Gastroesophageal sphincter (tissue), 4 donors: Measurements from ENCODE around the gene PARD3. TPM values are rescaled to one million over a fixed set of nuclear protein-coding genes. Genes with fewer than 3 reads are reported as not detected.

Experiments used
- ATAC-seq: fragments of 150-250 bp; one replicate; pipeline ENCODE4 v1.9.1; 2016; ENCODE audit warnings: mild to moderate bottlenecking, moderate library complexity
- H3K27ac ChIP-seq, 4 donors: fragments of 200-600 bp; sonication (generic) in 3 of 4; 1 replicate in 3 of 4; 2 replicates in 1 of 4; pipeline ENCODE4 v1.5.1; 2016 to 2019
- H3K27me3 ChIP-seq: fragments of 200-600 bp; sonication (generic); one replicate; pipeline ENCODE4 v1.5.1; 2019
- H3K36me3 ChIP-seq, 2 donors: fragments of 200-600 bp; sonication (generic); one replicate each; pipeline ENCODE4 v1.5.1; 2019; ENCODE audit warnings: control low read depth in 1 of 2
- H3K4me1 ChIP-seq, 3 donors: fragments of 200-600 bp; sonication (generic); 1 replicate in 2 of 3; 2 replicates in 1 of 3; pipeline ENCODE4 v1.5.1; 2016 to 2019; ENCODE audit warnings: control low read depth in 2 of 3
- H3K4me3 ChIP-seq, 2 donors: fragments of 200-600 bp; sonication (generic); one replicate each; pipeline ENCODE4 v1.5.1; 2019; ENCODE audit warnings: mild to moderate bottlenecking in 1 of 2, moderate library complexity in 1 of 2
- H3K9me3 ChIP-seq, 3 donors: fragments of 200-600 bp; sonication (generic); one replicate each; pipeline ENCODE4 v1.5.1; 2017 to 2019; ENCODE audit warnings: control low read depth in 2 of 3
- EP300 ChIP-seq: sonication (generic); formaldehyde crosslinking; IDR thresholded peaks from one replicate; pipeline ENCODE4 v1.6.1; 2017; ENCODE audit warnings: antibody characterized with exemption, mild to moderate bottlenecking
- POLR2A ChIP-seq, 2 donors: fragments of 450-650 bp; IDR thresholded peaks; one replicate each; pipeline ENCODE4 v1.6.1; 2017; ENCODE audit warnings: antibody characterized with exemption in 2 of 2, mild to moderate bottlenecking in 2 of 2, moderate library complexity in 1 of 2
- POLR2AphosphoS5 ChIP-seq: sonication (generic); formaldehyde crosslinking; IDR thresholded peaks from one replicate; pipeline ENCODE4 v1.6.1; 2017; ENCODE audit warnings: antibody characterized with exemption
- WGBS, 2 donors: methylation state at CpG; one replicate each; pipeline ENCODE4 v1.1.5; 2018; ENCODE audit warnings: low coverage in 1 of 2; 5-methylcytosine and 5-hydroxymethylcytosine counted together
- total RNA-seq, 4 donors: library from RNA; depleted of rRNA; stranded (reverse); fragments of >200 nt; gene quantifications; one replicate each; pipeline ENCODE4 v1.1.0, GENCODE V29; 2016
- TF ChIP-seq, protein P1 (sequence below), 4 experiments: fragments of 200-600 bp in 2 of 4; fragments of 450-650 bp in 2 of 4; sonication (generic) in 1 of 4; IDR thresholded peaks; one replicate each; pipeline ENCODE4 v1.5.1; 2017 to 2019; ENCODE audit warnings: antibody characterized with exemption in 4 of 4, mild to moderate bottlenecking in 2 of 4, moderate library complexity in 2 of 4

PARD3 gene
- total RNA-seq, 4 donors from 2014 or later, result 101 to 127 (median 115) TPM

DNA sequence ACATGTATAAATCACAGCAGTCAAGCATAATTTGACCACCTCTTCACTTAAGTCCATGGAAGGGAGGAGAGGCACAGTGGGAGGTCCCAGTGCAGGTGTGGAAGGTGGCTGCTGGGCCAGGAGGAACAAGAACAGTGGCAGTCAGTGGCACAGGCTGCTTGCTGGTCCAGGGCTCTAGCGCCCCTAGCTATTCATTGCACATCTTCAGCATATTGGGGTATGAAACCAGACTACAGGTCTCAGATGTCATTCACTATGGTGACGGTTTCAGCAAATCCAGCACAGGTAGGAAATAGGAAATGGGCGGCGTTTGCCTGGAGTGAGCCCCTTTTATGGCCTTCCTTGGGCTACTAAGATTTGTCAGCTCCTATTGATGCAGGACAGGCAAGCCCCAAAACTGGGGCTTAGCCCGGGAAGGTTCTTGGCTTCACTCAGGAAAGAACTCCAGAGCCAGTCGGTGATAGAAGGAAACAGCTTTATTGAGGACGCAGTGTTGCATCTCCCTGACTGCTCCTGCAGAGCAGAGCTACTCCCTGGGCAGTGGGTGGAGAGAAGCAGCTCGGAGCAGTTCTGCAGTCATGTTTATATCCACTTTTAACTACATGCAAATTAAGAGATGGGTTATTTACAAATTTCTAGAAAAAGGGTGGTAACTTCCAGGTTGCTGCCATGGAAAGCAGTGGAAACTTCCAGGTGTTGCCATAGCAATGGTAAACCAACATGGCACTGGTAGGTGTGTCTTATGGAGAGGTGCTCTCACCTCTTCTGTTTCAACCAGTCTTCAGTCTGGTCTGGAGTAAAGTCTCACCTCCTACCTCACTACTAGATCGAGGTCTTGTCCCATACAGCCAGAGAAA, 608.8 kb downstream of the PARD3 start:
- no peaks in the 10 kb centered on the region for H3K27me3 ChIP-seq
- H3K27ac ChIP-seq, result no peak overlapping the region
- H3K9me3 ChIP-seq, result no peaks in the 10 kb centered on the region
- no peak for ATAC-seq
- peaks cover 0 to 4% of the 10 kb centered on the region in 2 donors for H3K36me3 ChIP-seq
- H3K4me1 ChIP-seq, result no peaks in the 10 kb centered on the region
- TF ChIP-seq POLR2A (IDR thresholded peaks at IDR 0.05), result no peak
- TF ChIP-seq, protein P1, sequence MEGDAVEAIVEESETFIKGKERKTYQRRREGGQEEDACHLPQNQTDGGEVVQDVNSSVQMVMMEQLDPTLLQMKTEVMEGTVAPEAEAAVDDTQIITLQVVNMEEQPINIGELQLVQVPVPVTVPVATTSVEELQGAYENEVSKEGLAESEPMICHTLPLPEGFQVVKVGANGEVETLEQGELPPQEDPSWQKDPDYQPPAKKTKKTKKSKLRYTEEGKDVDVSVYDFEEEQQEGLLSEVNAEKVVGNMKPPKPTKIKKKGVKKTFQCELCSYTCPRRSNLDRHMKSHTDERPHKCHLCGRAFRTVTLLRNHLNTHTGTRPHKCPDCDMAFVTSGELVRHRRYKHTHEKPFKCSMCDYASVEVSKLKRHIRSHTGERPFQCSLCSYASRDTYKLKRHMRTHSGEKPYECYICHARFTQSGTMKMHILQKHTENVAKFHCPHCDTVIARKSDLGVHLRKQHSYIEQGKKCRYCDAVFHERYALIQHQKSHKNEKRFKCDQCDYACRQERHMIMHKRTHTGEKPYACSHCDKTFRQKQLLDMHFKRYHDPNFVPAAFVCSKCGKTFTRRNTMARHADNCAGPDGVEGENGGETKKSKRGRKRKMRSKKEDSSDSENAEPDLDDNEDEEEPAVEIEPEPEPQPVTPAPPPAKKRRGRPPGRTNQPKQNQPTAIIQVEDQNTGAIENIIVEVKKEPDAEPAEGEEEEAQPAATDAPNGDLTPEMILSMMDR (IDR thresholded peaks at IDR 0.05), result no peak
- TF ChIP-seq POLR2AphosphoS5, result no peak
- 93% methylated on average over 3 to 4 of the region's 9 CpGs for WGBS, 2 donors
- no peak overlapping the region for H3K4me3 ChIP-seq

GRCh38 chr10:34205452-34205851, 609.6 kb downstream of the PARD3 start:
- Histone ChIP-seq H3K36me3 (peaks cover 0 to 4% of the 10 kb centered on the region in 2 donors), H3K4me3 (no peak overlapping the region), H3K27me3 (no peaks in the 10 kb centered on the region), H3K4me1 (no peaks in the 10 kb centered on the region), H3K9me3 (no peaks in the 10 kb centered on the region), H3K27ac (no peak overlapping the region)
- WGBS, 2 donors, result 60 to 80% methylated on average over 1 to 5 of the region's 5 CpGs
- no peak for ATAC-seq
- TF ChIP-seq, protein P1 (IDR thresholded peaks at IDR 0.05), result no peak
- TF ChIP-seq EP300 (no peak), POLR2AphosphoS5 (no peak), POLR2A (IDR thresholded peaks at IDR 0.05) (no peak)

- WGBS, 2 donors, result 93 to 98% methylated on average over 5 to 7 of the region's 7 CpGs
- no peak overlapping the region for H3K4me3 ChIP-seq
- no peaks in the 10 kb centered on the region for H3K9me3 ChIP-seq
- peaks cover 0 to 4% of the 10 kb centered on the region in 2 donors for H3K36me3 ChIP-seq
- no peak overlapping the region for H3K27ac ChIP-seq
- H3K27me3 ChIP-seq, result no peaks in the 10 kb centered on the region
- TF ChIP-seq POLR2A (IDR thresholded peaks at IDR 0.05) (no peak), POLR2AphosphoS5 (no peak), EP300 (no peak)
- TF ChIP-seq, protein P1 (IDR thresholded peaks at IDR 0.05), result no peak
- no peaks in the 10 kb centered on the region for H3K4me1 ChIP-seq
- ATAC-seq, result no peak
Measured at GRCh38 chr10:34203966-34204630, 611.0 kb downstream of the PARD3 start.

- ATAC-seq, result no peak
- WGBS, 2 donors, result 40 to 43% methylated on average over 2 to 4 of the region's 4 CpGs
- Histone ChIP-seq H3K27ac (no peak overlapping the region), H3K4me1 (peaks cover 0 to 7% (median 0%) of the 10 kb centered on the region in 3 donors), H3K4me3 (no peak overlapping the region), H3K9me3 (no peaks in the 10 kb centered on the region), H3K36me3 (no peaks in the 10 kb centered on the region), H3K27me3 (no peaks in the 10 kb centered on the region)
- no peak for TF ChIP-seq POLR2A (IDR thresholded peaks at IDR 0.05)
- no peak for TF ChIP-seq EP300
- TF ChIP-seq, protein P1 (IDR thresholded peaks at IDR 0.05), result no peak
- no peak for TF ChIP-seq POLR2AphosphoS5
Measured at GRCh38 chr10:34200355-34200901, 614.7 kb downstream of the PARD3 start.
